OCI-LY1 (cell line): ENCODE measurements around the gene LRRC45.

Experiments
- H2AFZ ChIP-seq: fragments of 200-600 bp; sonication (generic), shearing (Covaris generic); 2 replicates; pipeline ENCODE4 v1.6.0; 2014; ENCODE audit warnings: antibody characterized with exemption, mild to moderate bottlenecking, low read length
- H3F3A ChIP-seq: fragments of 200-600 bp; sonication (generic), shearing (Covaris generic); 2 replicates; pipeline ENCODE4 v1.6.0; 2014; ENCODE audit warnings: mild to moderate bottlenecking, antibody characterized with exemption, low read length, moderate library complexity; ENCODE audit not compliant: insufficient read depth
- H3K27ac ChIP-seq: fragments of 200-600 bp; sonication (generic); 2 replicates; pipeline ENCODE4 v1.5.1; 2014; ENCODE audit warnings: low read length, mixed run types, mild to moderate bottlenecking, low read depth; ENCODE audit not compliant: poor library complexity, severe bottlenecking
- H3K27me3 ChIP-seq: fragments of 200-600 bp; sonication (generic); 2 replicates; pipeline ENCODE4 v1.6.0; 2014; ENCODE audit warnings: antibody characterized with exemption, mild to moderate bottlenecking, low read length, moderate library complexity; ENCODE audit not compliant: insufficient read depth
- H3K36me3 ChIP-seq: fragments of 200-600 bp; sonication (generic); 2 replicates; pipeline ENCODE4 v1.6.1; 2014; ENCODE audit warnings: mild to moderate bottlenecking, antibody characterized with exemption, low read length, moderate library complexity, mixed read lengths; ENCODE audit not compliant: insufficient read depth
- H3K4me1 ChIP-seq: fragments of 200-600 bp; sonication (generic); 2 replicates; pipeline ENCODE4 v1.5.1; 2014; ENCODE audit warnings: mild to moderate bottlenecking, low read length, moderate library complexity; ENCODE audit not compliant: insufficient read depth, severe bottlenecking
- H3K4me2 ChIP-seq: fragments of 200-600 bp; sonication (generic), shearing (Covaris generic); 2 replicates; pipeline ENCODE4 v1.6.1; 2014; ENCODE audit warnings: low read length
- H3K4me3 ChIP-seq: fragments of 200-600 bp; sonication (generic); 2 replicates; pipeline ENCODE4 v1.5.1; 2014; ENCODE audit warnings: low read length, low read depth, mild to moderate bottlenecking, mixed read lengths; ENCODE audit not compliant: poor library complexity, severe bottlenecking
- H3K79me2 ChIP-seq: fragments of 200-600 bp; shearing (Covaris generic); 2 replicates; pipeline ENCODE4 v1.6.1; 2016; ENCODE audit warnings: mixed run types, low read length, mixed read lengths; ENCODE audit not compliant: insufficient read depth
- H3K9ac ChIP-seq: fragments of 200-600 bp; sonication (generic), shearing (Covaris generic); 2 replicates; pipeline ENCODE4 v1.6.1; 2014; ENCODE audit warnings: mild to moderate bottlenecking, low read length, mixed read lengths
- H3K9me2 ChIP-seq: fragments of 200-600 bp; sonication (generic), shearing (Covaris generic); 2 replicates; pipeline ENCODE4 v1.6.1; 2014; ENCODE audit warnings: low read depth, mild to moderate bottlenecking, low read length, mixed read lengths
- H3K9me3 ChIP-seq: fragments of 200-600 bp; shearing (Covaris generic); 2 replicates; pipeline ENCODE4 v1.6.1; 2014; ENCODE audit warnings: low read length, mixed read lengths
- H4K20me1 ChIP-seq: fragments of 200-600 bp; sonication (generic), shearing (Covaris generic); 2 replicates; pipeline ENCODE4 v1.6.0; 2016; ENCODE audit warnings: mild to moderate bottlenecking, low read length; ENCODE audit not compliant: insufficient read depth
- CTCF ChIP-seq: fragments of 200-600 bp; sonication (generic), shearing (Covaris generic); IDR thresholded peaks from 2 replicates; pipeline ENCODE4 v1.5.1; 2017; ENCODE audit warnings: mild to moderate bottlenecking, antibody characterized with exemption, low read length, moderate library complexity, mixed read lengths
- EZH2 ChIP-seq: fragments of 200-600 bp; sonication (generic), shearing (Covaris generic); IDR thresholded peaks from 2 replicates; pipeline ENCODE4 v1.8.0; 2017; ENCODE audit warnings: borderline replicate concordance, mixed run types, mild to moderate bottlenecking, antibody characterized with exemption, low read length, moderate library complexity, mixed read lengths

LRRC45 gene

DNA sequence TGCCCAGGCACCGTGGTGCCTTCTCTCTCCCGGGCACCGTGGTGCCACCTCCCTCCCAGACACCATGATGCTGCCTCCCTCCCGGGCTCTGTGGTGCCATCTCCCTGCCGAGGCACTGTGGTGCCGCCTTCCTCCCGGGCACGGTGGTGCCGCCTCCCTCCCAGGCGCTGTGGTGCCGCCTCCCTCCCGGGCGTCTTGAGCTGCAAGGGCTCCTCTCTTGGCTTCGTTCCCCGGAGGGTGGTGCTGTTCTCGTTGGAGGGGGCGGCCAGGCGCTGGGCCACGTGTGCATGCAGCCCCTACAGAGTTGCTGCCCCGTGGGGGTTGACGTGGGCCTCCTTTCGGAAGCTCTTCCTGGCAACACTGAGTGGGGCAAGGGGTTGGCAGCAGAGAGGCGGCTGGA, 8.7 kb upstream of the LRRC45 start:
- Histone ChIP-seq H3K36me3 (peaks cover 12% of the 10 kb centered on the region), H3K9me2 (no peaks in the 10 kb centered on the region), H3K4me1 (no peaks in the 10 kb centered on the region), H4K20me1 (no peaks in the 10 kb centered on the region), H3K4me2 (no peak overlapping the region), H3K27ac (no peak overlapping the region), H3F3A (no peaks in the 10 kb centered on the region), H2AFZ (no peak overlapping the region), H3K79me2 (no peaks in the 10 kb centered on the region), H3K27me3 (peaks cover 3% of the 10 kb centered on the region; the same call in 1 of the 2 replicates), H3K9me3 (no peaks in the 10 kb centered on the region), H3K4me3 (no peak overlapping the region), H3K9ac (no peak overlapping the region)
- no peak for TF ChIP-seq EZH2
- TF ChIP-seq CTCF = peak; percentile 17; the same call in 1 of the 2 replicates

DNA sequence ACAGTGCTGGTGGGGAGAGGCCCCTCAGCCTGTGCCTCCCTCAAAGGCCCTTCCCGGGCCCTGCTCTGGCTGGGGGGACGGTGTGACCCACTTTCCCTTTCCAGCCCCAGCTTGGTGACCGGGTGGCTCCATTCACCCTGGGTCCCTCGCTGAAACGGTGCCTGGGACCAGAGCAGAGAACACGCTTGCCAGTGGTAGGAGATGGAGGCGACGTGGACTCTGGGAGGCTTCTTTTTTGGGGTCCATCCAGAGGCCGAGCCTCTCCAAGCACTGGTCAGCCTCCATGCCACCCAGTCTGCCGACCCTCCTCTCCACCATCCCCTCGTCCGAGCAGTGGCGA, 8.2 kb upstream of the LRRC45 start:
- Histone ChIP-seq H3K9ac (no peak overlapping the region), H3K36me3 (peaks cover 12% of the 10 kb centered on the region)

DNA sequence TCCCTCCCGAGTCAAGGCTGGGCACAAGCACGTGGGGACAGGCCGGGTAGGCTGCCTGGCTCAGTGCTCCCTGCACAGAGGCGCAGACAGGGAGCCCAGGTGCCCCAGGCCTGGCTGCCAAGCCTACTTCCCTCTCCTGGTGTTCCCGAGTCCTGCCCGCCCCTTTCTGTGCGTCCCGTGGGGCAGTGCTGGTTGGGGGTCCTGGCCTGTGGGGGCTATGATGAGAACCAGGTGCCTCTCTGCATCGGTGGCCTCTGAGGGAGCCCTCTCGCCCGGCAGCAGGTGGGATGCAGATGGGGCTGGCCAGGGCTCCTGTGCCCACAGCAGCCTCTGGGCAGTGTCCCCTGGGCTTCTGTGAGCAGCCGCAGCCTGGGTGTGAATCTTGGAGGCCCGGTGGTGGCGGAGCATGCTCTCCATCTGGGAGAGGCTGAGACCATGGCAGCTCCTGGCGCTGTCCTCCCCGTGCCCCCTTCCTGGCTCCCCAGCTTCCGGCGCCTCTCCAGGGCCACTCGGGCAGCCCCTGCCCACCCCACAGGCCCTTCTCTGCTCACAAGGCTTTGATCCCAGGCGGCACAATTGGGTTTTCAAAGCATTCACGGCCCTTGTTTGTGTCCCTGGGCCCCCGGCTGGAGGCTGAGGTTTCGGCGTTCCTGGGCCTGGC, 7.7 kb upstream of the LRRC45 start:
- Histone ChIP-seq H3K9ac (no peak overlapping the region), H3K4me2 (no peak overlapping the region), H4K20me1 (no peaks in the 10 kb centered on the region)

More for the DNA sequence above, 8.2 kb upstream of the LRRC45 start:
- peaks cover 3% of the 10 kb centered on the region; the same call in 1 of the 2 replicates for H3K27me3 ChIP-seq
- no peaks in the 10 kb centered on the region for H3K4me1 ChIP-seq
- H3K9me3 ChIP-seq = no peaks in the 10 kb centered on the region
- no peak overlapping the region for H3K27ac ChIP-seq
- TF ChIP-seq CTCF (no peak), EZH2 (no peak)
- no peak overlapping the region for H3K4me3 ChIP-seq
- no peaks in the 10 kb centered on the region for H3F3A ChIP-seq
- no peaks in the 10 kb centered on the region for H3K79me2 ChIP-seq
- no peak overlapping the region for H3K4me2 ChIP-seq
- no peaks in the 10 kb centered on the region for H4K20me1 ChIP-seq
- H2AFZ ChIP-seq = no peak overlapping the region
- H3K9me2 ChIP-seq = no peaks in the 10 kb centered on the region

More for the DNA sequence above, 7.7 kb upstream of the LRRC45 start:
- no peak overlapping the region for H3K4me3 ChIP-seq
- TF ChIP-seq CTCF (no peak), EZH2 (no peak)
- H3K9me2 ChIP-seq = no peaks in the 10 kb centered on the region
- no peak overlapping the region for H2AFZ ChIP-seq
- no peaks in the 10 kb centered on the region for H3K4me1 ChIP-seq
- H3K27me3 ChIP-seq = peaks cover 3% of the 10 kb centered on the region; the same call in 1 of the 2 replicates
- no peaks in the 10 kb centered on the region for H3K9me3 ChIP-seq
- H3K27ac ChIP-seq = no peak overlapping the region
- H3K79me2 ChIP-seq = no peaks in the 10 kb centered on the region
- no peaks in the 10 kb centered on the region for H3F3A ChIP-seq
- H3K36me3 ChIP-seq = peaks cover 12% of the 10 kb centered on the region
